GM18870 (cell line): Measurements from ENCODE around the gene SDCCAG8.
A peak's percentile ranks its signal among the peaks of the same experiment; 100 is the strongest.

Experiments used
- ATAC-seq: cut with Tn5 transposase; IDR thresholded peaks from one replicate; pipeline ENCODE4 v1.9.1; 2021; ENCODE audit warnings: moderate library complexity; ENCODE audit not compliant: unreplicated experiment

The SDCCAG8 gene

DNA sequence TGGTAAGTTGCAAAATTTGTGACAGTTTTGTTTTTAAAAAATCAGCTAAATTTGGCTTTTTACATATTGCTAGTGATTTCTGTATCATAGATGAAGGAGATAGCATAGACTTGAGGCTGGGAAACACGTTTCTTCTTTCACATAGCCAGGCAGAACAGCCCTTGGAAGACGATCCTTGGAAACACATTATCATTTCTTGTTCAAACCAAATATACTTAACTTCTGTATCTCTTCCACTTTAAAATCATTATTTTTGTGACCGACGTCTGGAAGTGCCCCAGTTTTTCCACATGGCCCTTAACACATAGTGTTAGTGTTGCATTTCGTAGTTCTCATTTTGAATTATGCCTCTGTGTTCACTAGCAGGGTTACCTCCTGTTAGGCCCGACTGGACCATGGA lies 193.5 kb downstream of the SDCCAG8 start:
- ATAC-seq = no peak

DNA sequence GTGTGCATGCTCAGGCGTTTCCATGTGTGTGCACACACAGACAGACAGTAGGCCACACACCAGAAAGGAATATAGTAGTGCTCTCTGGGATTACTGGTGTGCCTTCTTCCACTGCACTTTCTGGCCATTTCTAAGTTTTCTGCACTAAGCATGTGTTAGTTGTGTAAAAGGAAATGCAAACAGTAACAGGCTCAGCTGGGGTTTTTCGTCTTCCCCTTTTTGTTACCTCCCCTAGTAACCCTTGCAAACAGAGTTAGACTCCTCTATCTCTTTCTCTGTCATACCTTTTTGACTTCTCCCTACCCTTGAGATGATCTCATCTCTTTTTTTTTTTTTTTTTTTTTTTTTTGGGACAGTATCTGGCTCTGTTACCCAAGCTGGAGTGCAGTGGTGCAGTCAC lies 196.3 kb downstream of the SDCCAG8 start:
- no peak for ATAC-seq

DNA sequence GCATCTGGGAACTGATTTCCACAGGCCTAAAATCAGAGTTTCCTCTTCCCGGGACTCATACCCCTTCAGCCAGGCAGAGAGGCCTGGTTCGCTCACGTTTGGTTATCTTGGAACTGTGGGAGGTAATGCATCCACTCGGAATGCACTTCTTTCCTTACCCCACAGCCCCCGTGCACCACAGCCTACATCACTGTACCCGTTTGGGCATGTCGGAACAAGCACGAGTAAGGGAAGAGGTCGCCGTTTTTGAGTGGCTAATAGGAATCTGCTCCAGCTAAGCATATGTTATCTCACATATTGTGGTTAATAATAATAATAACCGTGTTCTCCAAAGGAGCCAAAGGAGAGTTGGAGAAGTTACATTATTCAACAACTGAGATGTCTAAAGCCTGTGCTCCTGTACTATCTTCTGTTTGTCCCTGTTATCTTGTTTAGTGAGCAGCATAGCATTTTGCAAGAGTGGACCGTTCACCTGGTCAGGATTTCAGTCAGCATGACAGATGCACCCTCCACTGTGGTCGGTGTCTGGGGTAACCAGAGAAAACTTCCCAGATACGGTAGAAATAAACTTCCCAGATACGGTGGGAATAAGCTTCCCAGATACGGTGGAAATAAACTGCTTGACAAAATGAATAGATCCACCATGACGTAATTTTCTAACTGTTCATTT lies 198.6 kb downstream of the SDCCAG8 start:
- ATAC-seq = no peak

DNA sequence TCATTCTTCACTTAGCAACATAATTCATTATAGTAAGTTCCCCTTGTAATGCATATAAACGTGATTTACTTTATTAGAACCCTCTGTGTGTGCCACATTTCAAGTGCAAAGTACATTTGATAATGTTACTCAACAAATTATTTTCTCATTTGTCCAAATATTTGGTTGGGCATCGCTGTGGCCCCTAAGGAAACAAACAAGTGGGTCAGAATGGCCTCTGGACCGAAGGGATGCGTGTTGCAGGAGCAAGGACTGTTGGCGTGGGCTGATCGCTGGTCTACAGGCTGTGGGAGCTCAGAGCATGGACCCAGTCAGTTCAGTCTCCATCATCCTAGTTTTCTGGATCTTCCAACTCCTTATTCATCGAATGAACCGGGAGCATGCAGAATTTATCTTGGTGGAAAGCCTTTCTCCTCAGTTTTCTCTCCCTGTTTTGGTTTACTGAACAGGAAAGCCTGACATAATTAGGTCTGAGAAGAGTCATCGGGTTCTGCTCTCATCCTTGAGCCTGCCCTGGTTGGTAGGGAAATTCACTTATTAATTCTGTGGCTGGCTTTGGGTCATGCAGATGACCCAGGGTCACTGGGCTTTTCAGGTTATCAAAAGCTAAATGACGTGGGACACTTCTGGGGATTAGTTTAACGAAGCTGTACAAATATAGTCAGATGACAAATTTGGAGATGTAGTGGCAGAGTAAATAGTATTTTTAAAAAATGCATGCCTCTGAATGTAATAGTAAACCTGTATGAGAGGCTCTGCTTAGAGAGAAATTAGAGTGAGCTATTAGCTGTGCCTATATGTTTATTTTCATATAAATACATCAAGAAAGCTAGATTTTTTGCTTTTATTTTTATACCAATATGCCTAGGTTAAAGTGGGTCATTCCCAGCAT lies 200.2 kb downstream of the SDCCAG8 start:
- no peak for ATAC-seq

DNA sequence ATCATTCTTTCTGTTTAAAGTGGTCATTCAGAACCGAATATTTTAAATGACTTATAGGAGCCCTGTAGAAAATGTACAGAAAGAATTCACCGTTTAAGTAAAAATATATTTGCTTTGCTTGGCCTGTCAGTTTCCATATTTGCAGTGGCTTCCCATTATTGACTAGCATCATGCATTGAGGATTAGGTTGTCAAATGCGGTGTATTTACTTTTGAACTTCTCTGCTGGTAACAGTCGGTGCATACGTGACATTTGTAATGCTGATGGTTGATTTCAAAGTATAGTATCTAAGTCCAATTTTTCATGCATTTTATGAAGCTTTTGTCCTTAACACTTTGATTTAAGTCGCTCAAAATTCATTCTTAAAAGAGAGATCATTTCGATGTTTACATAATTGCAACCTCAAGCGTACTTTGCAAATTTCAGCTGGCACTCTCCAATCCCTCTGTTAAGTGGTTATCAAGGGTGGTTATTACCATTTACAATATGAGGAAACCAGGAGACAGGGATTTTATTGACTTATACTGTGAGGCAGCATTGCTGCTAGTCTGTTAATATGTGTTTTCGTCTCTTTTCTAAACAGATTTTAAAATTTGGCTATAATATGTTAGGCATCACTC lies 201.6 kb downstream of the SDCCAG8 start:
- ATAC-seq = no peak

DNA sequence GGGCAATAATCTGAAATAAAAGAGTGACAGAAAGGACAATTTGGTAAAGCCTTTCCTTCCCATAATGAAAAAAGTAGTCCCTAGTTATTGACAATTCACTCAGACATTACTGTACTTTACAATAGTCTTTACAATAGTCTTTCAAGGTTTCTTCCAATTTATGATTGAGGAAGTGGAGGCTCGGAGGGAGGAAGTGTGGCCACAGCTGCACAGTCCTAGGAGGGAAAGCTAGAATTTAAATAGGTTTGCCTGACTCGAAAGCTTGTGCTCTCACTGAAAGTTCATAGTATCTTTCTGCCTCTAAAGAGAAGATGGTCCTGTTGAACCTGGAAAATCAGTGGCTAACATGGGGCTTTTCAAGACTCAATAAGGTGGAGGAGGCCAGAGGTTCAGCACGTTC lies 203.2 kb downstream of the SDCCAG8 start:
- ATAC-seq = no peak

DNA sequence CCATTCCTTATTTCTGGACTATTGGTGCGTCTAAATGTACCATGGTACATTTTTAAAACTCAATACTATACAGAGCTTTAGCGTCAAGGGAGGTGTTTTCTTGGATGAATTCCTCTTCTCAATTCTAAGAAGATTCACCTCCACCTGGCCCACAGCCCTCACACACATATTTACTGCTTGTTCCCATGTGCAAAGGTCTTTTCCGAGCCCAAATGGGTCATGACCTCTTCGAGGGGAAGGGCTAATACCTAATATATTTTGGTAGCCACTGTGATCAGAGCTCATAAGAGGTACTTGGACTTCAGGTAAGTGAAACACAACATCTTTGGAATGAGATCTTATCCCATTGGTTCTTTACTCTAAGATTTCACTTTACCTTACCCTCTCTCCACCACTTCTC lies 205.9 kb downstream of the SDCCAG8 start:
- ATAC-seq = no peak

DNA sequence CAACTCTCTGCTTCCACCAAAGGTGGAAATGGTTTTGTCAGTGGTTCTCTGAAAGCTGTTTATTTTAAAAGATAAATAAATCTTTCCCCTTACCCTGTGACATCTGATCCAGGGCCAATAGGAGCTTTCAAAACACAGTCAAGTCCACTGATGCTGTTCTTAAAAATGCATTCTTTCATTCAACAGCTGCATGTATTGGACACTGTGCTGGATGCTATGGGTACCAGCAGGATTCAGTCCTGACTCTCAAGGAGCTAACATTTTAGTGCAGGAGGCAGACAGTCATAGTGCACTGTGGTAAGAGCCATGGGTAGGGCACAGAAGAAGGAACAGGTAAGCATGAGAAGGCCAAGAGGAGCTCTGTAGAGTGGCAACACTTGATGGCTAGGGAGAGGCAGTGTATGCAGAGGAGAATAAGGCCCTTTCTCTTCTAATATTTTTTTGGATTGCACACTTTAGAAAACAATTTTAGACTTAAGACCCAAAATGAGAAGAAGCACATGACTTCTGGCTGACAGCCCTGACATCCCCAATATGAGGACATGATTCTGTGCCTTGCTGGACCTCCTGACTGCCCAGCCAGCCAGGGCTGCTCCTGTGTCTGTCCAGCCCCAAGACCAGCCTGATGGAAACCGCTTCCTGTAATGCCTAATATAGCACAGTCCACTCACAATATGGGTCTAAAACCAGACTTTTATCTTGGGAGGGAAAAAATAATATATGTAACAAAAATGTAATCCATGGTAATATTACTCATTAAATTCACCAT lies 207.3 kb downstream of the SDCCAG8 start:
- no peak for ATAC-seq

DNA sequence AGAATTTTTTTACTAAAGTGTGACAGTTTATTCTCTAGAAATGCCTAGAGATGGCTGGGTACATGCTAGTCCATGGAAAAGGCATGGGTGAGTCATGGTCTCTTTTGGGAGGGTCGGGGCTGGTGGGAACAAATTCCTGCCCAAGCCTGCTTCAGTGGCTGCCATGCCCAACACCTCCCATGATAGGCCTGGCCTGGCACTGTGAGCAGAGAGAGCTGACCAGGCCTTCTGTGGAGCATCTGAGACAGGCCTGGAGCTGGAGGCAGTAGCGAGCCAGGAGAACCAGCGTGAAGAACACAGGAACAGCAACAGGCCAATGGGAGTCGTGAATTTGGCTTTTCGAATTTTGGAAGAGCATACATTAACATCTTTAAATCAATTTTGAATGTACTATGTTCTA lies 209.2 kb downstream of the SDCCAG8 start:
- ATAC-seq = no peak

DNA sequence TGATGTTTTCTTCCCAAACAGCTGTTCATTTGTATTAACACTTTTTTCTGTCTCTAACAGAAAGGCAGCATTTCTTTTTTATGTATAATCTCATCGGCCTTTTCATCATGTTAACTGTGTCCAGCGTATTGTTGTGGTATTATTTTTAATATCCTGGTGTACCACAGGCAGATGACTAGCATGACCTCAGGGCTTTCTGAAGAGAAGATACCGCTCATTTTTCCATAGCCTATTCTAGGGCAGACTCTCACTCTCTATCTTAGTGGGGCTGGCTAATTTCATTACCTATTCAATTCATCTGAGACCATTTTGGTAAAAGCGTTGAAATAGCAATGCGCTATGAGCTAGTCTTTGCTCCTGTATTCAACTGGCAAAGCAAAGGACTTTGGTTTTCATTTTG lies 209.9 kb downstream of the SDCCAG8 start:
- ATAC-seq = no peak

DNA sequence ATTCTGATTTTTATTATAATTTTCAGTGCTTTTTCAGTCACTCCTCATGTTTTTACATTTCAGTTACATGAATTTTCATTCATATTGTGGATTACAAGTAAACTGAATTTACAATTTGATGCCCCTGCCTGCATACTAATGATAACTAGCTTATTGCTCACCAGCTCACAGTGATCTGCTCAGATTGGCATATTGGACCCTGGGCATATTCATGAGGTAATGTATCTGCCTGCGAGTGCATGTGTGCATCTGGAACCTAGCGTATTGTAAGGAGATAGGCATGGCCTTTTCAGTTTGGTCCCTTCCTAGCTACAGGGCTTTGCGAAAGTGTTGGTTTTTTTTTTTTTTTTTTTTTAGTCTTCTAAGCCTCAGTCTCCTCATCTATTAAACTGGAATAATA lies 213.7 kb downstream of the SDCCAG8 start:
- no peak for ATAC-seq

DNA sequence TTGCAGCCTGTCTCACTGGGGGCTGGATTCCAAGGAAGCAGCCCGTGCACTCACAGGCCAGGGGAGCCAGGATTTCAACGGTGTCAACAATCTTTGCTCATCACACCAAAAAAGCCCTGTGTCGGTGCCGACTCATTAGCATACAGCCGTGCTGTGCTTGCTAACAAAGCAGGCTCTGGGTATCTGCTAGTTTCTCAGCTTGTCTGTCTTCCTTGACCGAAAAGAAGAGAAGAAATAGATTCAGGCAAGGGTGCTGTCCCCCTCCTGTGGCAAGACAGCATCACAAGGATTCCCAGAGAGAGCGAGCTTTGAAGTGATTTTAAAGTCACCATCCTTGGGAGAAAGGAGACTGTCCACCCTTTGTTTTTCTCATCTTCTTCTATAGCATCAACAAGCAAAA lies 214.7 kb downstream of the SDCCAG8 start:
- ATAC-seq = no peak

DNA sequence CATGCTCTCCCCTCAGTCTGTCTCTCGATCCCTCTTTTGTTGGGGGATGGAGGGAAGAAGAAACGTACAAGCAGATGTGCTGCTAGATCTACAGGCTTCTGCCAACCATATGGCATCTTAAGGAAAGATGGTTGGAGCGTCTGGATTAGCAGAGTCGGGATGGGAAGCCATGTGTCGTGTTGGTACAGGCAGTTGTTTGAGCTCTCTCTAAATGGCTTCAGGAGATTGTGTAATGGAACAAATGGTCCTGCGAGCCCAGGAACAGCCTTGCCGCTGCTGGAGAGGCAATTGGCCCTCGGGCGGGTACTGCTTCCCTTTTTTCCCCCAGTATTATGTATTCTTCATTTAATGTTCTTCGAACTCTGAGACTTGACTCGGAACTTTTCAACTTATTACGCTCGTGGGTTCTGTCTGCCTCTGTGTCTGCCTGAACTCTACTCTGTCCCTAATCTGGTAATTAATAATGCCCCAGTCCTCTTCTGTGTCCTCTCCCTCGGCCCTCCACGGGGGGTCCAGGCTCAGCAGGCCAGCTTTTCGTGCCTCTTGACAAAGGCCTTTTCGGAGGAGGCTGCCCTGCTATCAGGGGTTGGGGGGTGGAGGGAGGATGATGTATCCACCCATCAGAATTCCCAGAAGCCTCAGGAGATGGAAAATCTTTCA lies 215.3 kb downstream of the SDCCAG8 start:
- ATAC-seq = no peak

DNA sequence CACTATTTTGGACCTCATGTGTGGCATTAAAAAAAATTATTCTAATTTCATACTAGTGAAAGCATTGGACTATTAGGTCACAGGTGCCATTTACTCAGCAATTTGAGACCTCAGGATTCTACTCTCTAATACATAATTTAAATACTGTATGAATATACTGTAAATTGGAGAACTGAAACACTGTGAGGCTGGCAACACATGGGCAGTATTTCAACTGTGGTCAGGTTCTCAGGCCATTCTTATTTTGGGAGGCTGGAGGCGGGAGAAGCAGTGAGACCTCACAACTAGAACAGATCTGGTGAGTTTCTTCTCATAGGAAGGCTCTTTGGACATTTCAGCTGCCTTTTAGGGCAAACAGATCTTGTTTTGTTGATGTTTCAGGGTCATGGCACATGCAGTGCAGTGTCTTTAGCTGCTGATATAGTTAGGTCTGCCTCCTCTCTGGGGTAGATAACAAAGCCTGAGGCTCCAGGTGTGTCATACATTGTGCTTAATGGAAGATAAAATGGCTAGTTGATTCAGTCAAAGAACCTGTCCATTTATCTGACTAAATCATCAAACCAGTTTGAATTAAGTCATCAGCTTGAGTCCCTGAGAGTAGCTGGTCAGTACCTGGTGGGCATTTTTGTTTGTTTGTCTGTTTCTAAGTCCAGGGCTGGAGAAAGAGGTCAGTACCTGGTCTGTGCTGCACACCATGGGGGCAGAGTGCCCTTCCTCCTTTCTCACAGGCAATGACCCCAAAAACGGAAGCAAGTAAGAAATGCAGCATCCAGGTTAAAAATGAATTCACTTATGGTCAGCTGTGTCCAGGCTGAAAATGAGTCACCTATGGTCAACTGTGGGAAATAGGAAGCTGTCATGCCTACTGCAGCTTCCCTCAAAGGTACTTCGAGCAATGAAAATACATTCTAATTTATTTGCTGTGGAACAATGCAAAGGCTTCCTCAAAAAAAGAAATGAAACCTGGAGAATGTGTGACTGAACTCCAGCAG lies 216.2 kb downstream of the SDCCAG8 start:
- ATAC-seq = peak; percentile 87

DNA sequence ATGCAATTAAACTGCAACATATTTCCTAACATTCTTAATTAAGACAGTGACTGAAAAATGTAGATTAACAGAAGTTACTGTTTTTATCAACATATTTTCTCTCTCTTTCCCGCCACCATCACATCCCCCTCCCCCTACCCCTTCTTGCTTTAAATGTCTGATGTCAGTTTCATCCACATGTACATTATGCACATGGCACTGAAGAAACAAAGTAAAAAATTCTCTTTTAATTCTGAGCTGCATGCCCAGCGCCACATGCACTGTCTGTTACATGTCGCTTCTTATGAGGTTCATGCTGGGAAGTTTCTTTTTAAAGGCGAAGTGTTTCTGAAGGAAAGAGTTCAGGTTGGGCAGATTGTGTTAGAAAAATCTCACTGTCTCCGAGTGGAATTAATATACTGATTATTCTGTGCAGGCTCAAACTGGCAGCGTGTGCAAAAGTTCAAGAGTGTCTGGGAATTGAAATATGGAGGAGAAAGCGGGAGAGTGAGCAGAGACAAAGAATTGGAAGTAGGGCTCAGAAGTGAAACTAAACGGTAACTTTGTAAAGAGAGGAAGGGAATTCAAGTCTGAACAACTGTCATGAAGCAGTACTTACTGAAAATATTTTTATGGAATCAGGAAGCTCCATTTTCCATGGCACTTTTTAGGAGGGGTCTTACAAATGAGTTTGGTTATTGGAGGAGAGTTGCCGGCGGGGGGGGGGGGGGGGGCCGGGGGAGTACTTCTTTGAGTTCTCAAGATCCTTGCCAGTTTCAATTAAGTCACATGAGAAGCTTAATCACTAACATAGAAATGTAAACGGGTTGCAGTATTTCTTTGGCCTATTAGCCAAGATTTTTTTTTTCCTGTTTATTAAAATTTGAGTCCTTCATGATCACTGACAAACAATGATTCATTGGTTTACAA lies 217.6 kb downstream of the SDCCAG8 start:
- ATAC-seq = no peak

DNA sequence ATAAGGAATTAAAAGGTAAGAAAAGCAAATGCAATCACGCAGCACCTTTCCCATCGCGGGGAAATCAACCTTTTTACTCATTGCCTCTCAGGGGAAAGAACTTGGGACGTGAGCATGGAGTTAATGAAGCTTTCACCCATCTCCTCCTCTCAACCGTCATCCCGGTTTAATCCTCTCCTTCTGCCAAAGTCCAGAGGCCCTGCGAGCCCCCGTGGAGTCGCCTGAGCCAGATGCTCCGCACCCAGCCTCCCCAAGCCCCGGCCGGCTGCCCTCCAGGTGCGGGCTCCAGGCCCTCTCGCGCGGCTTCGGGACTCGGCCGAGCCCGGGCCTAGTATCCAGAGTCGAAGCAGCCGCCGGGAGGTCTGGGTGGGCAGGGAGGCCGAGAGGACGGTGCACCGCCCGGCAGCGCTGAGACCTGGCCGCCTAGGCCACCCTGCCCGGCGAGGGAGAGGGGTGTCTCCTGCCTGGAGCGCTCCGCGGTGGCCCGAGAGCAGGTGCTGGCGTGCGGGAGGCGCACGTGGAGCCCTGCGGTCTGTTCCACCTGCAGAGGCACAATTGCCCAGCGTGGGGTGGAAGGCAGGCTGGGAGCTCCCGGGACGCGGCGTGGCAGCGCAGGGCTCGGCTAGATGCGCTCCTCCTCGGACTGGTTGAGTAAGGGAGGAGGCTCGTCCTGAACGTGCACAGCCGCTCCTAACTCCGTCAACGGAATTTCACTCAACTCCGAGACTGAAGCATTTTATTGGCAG lies 218.5 kb downstream of the SDCCAG8 start:
- ATAC-seq = no peak

DNA sequence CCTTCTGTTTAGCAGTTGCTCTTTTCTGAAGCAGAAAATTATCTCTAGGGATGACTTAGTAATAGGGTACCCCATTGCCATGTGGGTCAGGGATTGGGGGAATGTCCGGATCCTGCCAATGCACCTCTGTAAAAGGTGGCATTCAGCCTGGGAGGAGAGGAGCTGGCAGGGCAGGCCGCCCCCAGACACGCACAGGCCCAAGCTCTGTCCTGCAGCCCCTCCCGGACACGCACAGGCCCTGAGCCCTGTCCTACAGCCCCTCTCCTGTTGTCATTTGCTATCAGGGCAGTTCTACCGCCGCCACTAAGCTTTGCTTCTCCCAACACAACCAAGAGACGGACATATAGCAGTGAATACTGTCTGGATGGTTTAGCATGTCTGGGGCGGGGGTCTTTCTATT lies 219.1 kb downstream of the SDCCAG8 start:
- no peak for ATAC-seq

DNA sequence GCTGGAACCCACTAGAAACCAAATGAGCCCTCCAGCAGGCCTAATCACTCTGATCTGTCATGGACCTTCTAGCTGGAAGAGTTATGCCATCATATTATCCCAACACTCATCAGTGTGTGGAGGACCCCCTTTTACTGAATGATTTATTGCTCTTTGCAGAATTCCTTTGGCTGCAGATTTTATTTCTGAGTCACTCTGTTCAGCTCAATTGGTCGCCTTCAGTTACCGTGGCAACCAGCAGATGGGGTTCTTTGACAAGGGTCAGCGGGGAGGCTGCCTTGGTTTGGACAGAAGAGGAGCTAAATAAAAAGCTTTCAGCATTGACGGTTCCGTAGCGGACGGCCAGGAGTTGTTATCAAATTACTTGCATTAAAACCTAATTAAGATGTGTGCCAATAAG lies 220.1 kb downstream of the SDCCAG8 start:
- no peak for ATAC-seq
